BJ (cell line): ENCODE measurements around the gene AMOTL2. TPM values are rescaled to one million over a fixed set of nuclear protein-coding genes. Genes with fewer than 3 reads are reported as not detected.
A peak's percentile ranks its signal among the peaks of the same experiment; 100 is the strongest.

Experiments
- CTCF ChIA-PET: fragments of 350-600 bp; formaldehyde crosslinking; extraction: SDS; loops from one replicate; lab custom pipeline; 2021; ENCODE audit warnings: antibody characterized with exemption, inconsistent platforms; lab: Yijun Ruan, JAX
- POLR2A ChIA-PET: fragments of 300-600 bp; sonication (Branson Sonifier 250); formaldehyde crosslinking; extraction: SDS; loops from one replicate; lab custom pipeline; 2021; ENCODE audit warnings: antibody characterized with exemption; lab: Charles Lee
- DNase-seq: peaks from one replicate; pipeline ENCODE4 v3.0.0-alpha.2; 2011; ENCODE audit warnings: low read depth
- H3K27me3 ChIP-seq: 2 replicates; pipeline ENCODE4 v1.6.0; 2011; ENCODE audit warnings: low read length; ENCODE audit not compliant: control insufficient read depth, insufficient read depth
- H3K36me3 ChIP-seq: 2 replicates; pipeline ENCODE4 v1.5.1; 2011; ENCODE audit warnings: low read length; ENCODE audit not compliant: control insufficient read depth, insufficient read depth
- H3K4me3 ChIP-seq: 2 replicates; pipeline ENCODE4 v1.5.1; 2011; ENCODE audit warnings: low read depth, mild to moderate bottlenecking, control low read depth, low read length
- polyA plus RNA-seq: library from polyadenylated mRNA; depleted of rRNA; stranded (reverse); fragments of >200 nt; gene quantifications from 2 replicates; pipeline ENCODE4 v1.2.3, GENCODE V29; 2011
- TF ChIP-seq, protein P1 (sequence below): IDR thresholded peaks from 2 replicates; pipeline ENCODE4 v1.5.1; 2011; ENCODE audit warnings: low read depth, mild to moderate bottlenecking, control low read depth, inconsistent platforms, low read length, moderate library complexity; ENCODE audit not compliant: insufficient read depth

Gene AMOTL2
- polyA plus RNA-seq, 1 experiment: 199 TPM

GRCh38 chr3:134359121-134360010 lies 14.9 kb downstream of the AMOTL2 start:
- POLR2A ChIA-PET: no interaction called here
- Histone ChIP-seq H3K4me3 (no peak overlapping the region), H3K36me3 (peaks cover 75% of the 10 kb centered on the region), H3K27me3 (no peaks in the 10 kb centered on the region)
- DNase-seq: no peak
- CTCF ChIA-PET: interaction anchor here (1.0 to 2.7 kb wide), 8 partner anchors 11 to 125 kb away, joined by 3 to 20 read pairs (median 4); no protein-coding TSS in a partner anchor
- TF ChIP-seq, protein P1, sequence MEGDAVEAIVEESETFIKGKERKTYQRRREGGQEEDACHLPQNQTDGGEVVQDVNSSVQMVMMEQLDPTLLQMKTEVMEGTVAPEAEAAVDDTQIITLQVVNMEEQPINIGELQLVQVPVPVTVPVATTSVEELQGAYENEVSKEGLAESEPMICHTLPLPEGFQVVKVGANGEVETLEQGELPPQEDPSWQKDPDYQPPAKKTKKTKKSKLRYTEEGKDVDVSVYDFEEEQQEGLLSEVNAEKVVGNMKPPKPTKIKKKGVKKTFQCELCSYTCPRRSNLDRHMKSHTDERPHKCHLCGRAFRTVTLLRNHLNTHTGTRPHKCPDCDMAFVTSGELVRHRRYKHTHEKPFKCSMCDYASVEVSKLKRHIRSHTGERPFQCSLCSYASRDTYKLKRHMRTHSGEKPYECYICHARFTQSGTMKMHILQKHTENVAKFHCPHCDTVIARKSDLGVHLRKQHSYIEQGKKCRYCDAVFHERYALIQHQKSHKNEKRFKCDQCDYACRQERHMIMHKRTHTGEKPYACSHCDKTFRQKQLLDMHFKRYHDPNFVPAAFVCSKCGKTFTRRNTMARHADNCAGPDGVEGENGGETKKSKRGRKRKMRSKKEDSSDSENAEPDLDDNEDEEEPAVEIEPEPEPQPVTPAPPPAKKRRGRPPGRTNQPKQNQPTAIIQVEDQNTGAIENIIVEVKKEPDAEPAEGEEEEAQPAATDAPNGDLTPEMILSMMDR: no peak

DNA sequence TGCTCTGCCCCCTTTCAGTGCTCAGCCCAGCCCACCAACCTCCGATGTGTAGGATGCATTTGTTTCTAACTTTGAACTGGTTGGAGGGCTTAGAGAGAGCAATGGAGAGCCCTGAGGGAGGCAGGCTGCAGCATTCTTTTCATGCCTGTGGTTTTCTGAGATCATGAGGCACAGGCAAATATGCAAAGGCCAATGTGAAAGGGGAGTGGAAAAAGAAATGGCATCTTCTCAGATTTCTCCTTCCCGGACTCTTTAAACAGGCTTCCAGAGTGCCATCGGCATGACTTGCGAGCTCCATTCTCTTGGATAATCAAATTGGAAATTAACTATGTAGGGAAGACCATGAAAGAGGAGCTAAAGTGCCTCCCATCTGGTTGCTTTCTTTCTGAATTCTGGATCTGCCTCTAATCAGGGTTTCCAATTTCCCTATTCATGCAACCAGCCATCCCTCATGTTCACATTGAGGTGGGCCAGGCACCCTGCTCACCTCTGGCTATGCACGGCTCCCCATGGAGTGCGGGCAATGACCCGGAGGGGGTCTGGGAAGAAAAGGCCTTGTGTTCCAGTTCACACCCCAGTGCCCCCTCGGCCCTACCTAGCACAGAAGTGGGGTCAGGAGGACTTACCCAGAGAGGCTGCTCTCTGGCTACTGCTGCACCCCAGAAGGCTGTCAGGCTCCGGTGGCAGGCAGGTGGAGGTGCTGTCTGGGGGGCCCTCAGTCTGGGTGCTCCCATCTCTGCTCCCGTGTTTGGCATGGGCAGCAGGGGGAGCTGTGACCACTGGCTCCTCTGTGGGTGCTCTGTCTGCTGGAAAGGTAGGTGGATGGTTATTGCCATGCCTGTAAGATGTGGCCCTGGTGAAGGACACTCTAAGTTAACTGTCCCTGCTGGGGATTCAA lies 16.1 kb downstream of the AMOTL2 start:
- peak; percentile 96 for DNase-seq
- H3K36me3 ChIP-seq: peaks cover 72% of the 10 kb centered on the region
- TF ChIP-seq, protein P1: peak; percentile 50
- POLR2A ChIA-PET: interaction anchor here (0.5 to 1.4 kb wide), 10 partner anchors 9 to 128 kb away, joined by 3 to 7 read pairs (median 4); partner anchors contain the start of gene AMOTL2
- CTCF ChIA-PET: interaction anchor here (0.6 to 2.7 kb wide), 18 partner anchors 9 to 135 kb away, joined by 3 to 20 read pairs (median 3); no protein-coding TSS in a partner anchor
- no peaks in the 10 kb centered on the region for H3K27me3 ChIP-seq
- no peak overlapping the region for H3K4me3 ChIP-seq

DNA sequence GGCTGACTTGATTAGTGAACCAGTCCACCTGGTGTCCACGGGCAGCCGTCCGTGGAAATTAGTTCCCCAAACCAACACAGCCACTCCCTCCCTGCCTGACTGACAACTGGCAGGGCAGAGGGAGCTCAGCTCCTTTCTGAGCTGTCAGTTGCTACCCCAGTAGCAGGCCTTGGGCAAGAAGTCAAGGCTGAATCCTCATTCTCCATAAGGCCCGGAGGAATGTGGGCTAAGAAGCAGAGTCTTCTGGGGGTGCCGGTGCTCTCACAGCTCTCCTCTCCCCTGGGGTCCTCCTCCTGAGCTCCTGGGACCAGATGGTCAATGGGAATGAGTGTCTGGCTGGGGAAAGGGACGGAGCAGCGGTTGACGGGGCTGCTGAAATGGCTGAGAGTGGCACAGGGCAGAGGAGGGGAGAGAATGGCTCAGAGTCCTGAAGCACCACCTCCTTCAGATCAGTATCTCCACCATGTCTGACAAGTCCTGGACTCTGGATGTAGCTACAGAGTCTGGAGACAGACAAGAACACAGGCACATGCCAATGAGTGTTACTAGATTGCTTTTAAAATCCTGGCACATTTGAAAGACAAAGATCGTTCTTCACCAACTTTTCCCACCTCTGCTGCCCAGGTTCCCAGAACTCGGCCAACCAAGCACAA lies 16.9 kb downstream of the AMOTL2 start:
- ChIA-PET CTCF (interaction anchor here (0.6 to 2.7 kb wide), 17 partner anchors 9 to 136 kb away, joined by 3 to 20 read pairs (median 3); no protein-coding TSS in a partner anchor), POLR2A (interaction anchor here (0.5 to 1.4 kb wide), 10 partner anchors 9 to 129 kb away, joined by 3 to 7 read pairs (median 4); partner anchors contain the start of gene AMOTL2)
- Histone ChIP-seq H3K36me3 (peaks cover 66% of the 10 kb centered on the region), H3K27me3 (no peaks in the 10 kb centered on the region), H3K4me3 (no peak overlapping the region)
- TF ChIP-seq, protein P1: no peak
- no peak for DNase-seq

DNA sequence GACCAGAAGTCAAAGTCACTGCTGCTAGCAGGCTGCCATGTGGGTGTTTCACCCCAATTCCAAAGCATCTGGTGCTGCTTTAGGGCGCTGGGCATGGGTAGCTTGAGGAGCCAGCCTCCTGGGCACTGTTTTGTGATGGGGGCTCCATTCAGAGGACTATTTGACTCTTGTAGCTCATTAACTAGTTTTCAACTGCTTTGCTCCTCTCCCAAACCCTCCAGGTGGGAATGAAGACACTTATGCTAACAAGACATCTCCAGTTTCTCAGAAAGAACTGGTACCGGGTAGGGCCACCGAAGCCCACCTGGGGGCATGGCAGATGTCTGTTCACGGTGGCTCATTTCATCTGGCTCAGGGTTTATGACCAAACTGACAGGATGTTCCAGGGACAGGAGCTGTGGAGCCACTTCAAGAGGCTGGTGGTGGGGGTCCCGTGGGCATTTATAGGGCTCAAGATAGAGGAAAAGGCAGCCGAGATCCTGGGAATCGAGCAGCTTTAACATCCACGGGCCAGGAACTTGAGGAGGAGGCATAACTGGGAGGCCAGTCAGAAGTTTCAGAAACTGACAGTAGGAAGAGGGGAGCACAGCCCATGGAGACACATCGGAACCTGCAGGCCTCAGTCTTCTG lies 17.7 kb downstream of the AMOTL2 start:
- no peak for DNase-seq

More for the DNA sequence above, 17.7 kb downstream of the AMOTL2 start:
- POLR2A ChIA-PET: no interaction called here
- CTCF ChIA-PET: interaction anchor here (0.7 to 2.7 kb wide), 6 partner anchors 10 to 119 kb away, joined by 3 to 20 read pairs (median 4); no protein-coding TSS in a partner anchor
- no peak overlapping the region for H3K4me3 ChIP-seq
- H3K36me3 ChIP-seq: peaks cover 57% of the 10 kb centered on the region
- TF ChIP-seq, protein P1: no peak
- H3K27me3 ChIP-seq: no peaks in the 10 kb centered on the region
